ENCODE results near the gene PAPSS2.
"Not testable (repeated sequence)": the region's sequence is repeated elsewhere in the genome, so short reads cannot be mapped to it uniquely, and the experiment has no call there.

PAPSS2 gene

GRCh38 chr10:87659571-87660483, at the start of gene PAPSS2:
Gene PAPSS2 (plus strand): TSS chr10:87659878. CDS start chr10:87659982, 104 bp downstream.
- peak within 1 kb of the TSS; percentile 66 to 77 (median 75) for H3K27ac Mint-ChIP-seq
- peak within 1 kb of the TSS; percentile 90 to 94 (median 91) for H3K4me3 Mint-ChIP-seq
- peak in 1 of 3 experiments; percentile 20 for TF ChIP-seq CTCF (IDR thresholded peaks at IDR 0.05; ENCODE audit: unreplicated experiment in 3 of 3)
- peaks cover 9% of the 10 kb centered on the region for H3K4me1 Mint-ChIP-seq
- H3K9me3 Mint-ChIP-seq = no peaks in the 10 kb centered on the region
- H3K27me3 Mint-ChIP-seq (ENCODE audit: low read depth) = peaks cover 28% of the 10 kb centered on the region
- H3K36me3 Mint-ChIP-seq (ENCODE audit: low read depth) = no peaks in the 10 kb centered on the region

GRCh38 chr10:87611341-87611740, 48.3 kb upstream of the PAPSS2 start:
- not testable (repeated sequence) for H3K4me3 Mint-ChIP-seq; H3K9me3 Mint-ChIP-seq; H3K27me3 Mint-ChIP-seq (ENCODE audit: low read depth); H3K36me3 Mint-ChIP-seq (ENCODE audit: low read depth); H3K27ac Mint-ChIP-seq; H3K4me1 Mint-ChIP-seq

GRCh38 chr10:87612115-87612514, 47.6 kb upstream of the PAPSS2 start:
- Mint-ChIP-seq H3K27ac (no peak overlapping the region), H3K27me3 (ENCODE audit: low read depth) (peaks cover 11% of the 10 kb centered on the region), H3K4me3 (no peak overlapping the region), H3K9me3 (peaks cover 6% of the 10 kb centered on the region), H3K4me1 (peaks cover 9% of the 10 kb centered on the region), H3K36me3 (ENCODE audit: low read depth) (no peaks in the 10 kb centered on the region)
- TF ChIP-seq CTCF (IDR thresholded peaks at IDR 0.05; ENCODE audit: unreplicated experiment in 3 of 3) = no peak

GRCh38 chr10:87613751-87614150, 45.9 kb upstream of the PAPSS2 start:
- no peak for TF ChIP-seq CTCF (IDR thresholded peaks at IDR 0.05; ENCODE audit: unreplicated experiment in 3 of 3)
- no peak overlapping the region for H3K27ac Mint-ChIP-seq
- H3K9me3 Mint-ChIP-seq = peaks cover 6% of the 10 kb centered on the region
- no peak overlapping the region for H3K4me3 Mint-ChIP-seq
- no peaks in the 10 kb centered on the region for H3K36me3 Mint-ChIP-seq (ENCODE audit: low read depth)
- peaks cover 5% of the 10 kb centered on the region for H3K4me1 Mint-ChIP-seq
- H3K27me3 Mint-ChIP-seq (ENCODE audit: low read depth) = peaks cover 18% of the 10 kb centered on the region

GRCh38 chr10:87615856-87616255, 43.8 kb upstream of the PAPSS2 start:
- H3K4me3 Mint-ChIP-seq = no peak overlapping the region
- H3K36me3 Mint-ChIP-seq (ENCODE audit: low read depth) = no peaks in the 10 kb centered on the region
- H3K27me3 Mint-ChIP-seq (ENCODE audit: low read depth) = peaks cover 22% of the 10 kb centered on the region
- H3K27ac Mint-ChIP-seq = no peak overlapping the region
- H3K9me3 Mint-ChIP-seq = peaks cover 3% of the 10 kb centered on the region
- H3K4me1 Mint-ChIP-seq = peaks cover 5% of the 10 kb centered on the region
- TF ChIP-seq CTCF (IDR thresholded peaks at IDR 0.05; ENCODE audit: unreplicated experiment in 3 of 3) = no peak

GRCh38 chr10:87617503-87617902, 42.2 kb upstream of the PAPSS2 start:
- Mint-ChIP-seq H3K4me1 (peaks cover 10% of the 10 kb centered on the region), H3K4me3 (no peak overlapping the region), H3K27me3 (ENCODE audit: low read depth) (peaks cover 22% of the 10 kb centered on the region), H3K36me3 (ENCODE audit: low read depth) (no peaks in the 10 kb centered on the region), H3K9me3 (no peaks in the 10 kb centered on the region), H3K27ac (no peak overlapping the region)
- TF ChIP-seq CTCF (IDR thresholded peaks at IDR 0.05; ENCODE audit: unreplicated experiment in 3 of 3) = no peak
